Ishikawa (cell line): ENCODE measurements around the gene CALHM3.

ENCODE experiments used
- CEBPB ChIP-seq: IDR thresholded peaks from 2 replicates; pipeline ENCODE4 v1.6.1; 2012
- CREB1 ChIP-seq: IDR thresholded peaks from 2 replicates; pipeline ENCODE4 v1.6.1; 2012; ENCODE audit warnings: low read depth
- EGR1 ChIP-seq: IDR thresholded peaks from 2 replicates; pipeline ENCODE4 v1.6.1; 2012
- EP300 ChIP-seq: IDR thresholded peaks from 2 replicates; pipeline ENCODE4 v1.6.1; 2012; ENCODE audit warnings: borderline replicate concordance
- FOXM1 ChIP-seq: IDR thresholded peaks from 2 replicates; pipeline ENCODE4 v1.6.1; 2012; ENCODE audit warnings: low read depth, borderline replicate concordance
- MAX ChIP-seq: IDR thresholded peaks from 2 replicates; pipeline ENCODE4 v1.6.1; 2012
- NFIC ChIP-seq: IDR thresholded peaks from 2 replicates; pipeline ENCODE4 v1.6.1; 2012
- RAD21 ChIP-seq: IDR thresholded peaks from 2 replicates; pipeline ENCODE4 v1.6.1; 2012; ENCODE audit warnings: low read depth
- REST ChIP-seq: IDR thresholded peaks from 2 replicates; pipeline ENCODE4 v1.6.1; 2012; ENCODE audit warnings: low read depth, mild to moderate bottlenecking
- TAF1 ChIP-seq: IDR thresholded peaks from 2 replicates; pipeline ENCODE4 v1.6.1; 2012; ENCODE audit warnings: low read depth, mild to moderate bottlenecking
- TCF12 ChIP-seq: IDR thresholded peaks from 2 replicates; pipeline ENCODE4 v1.6.1; 2012; ENCODE audit warnings: low read depth
- TEAD4 ChIP-seq: IDR thresholded peaks from 2 replicates; pipeline ENCODE4 v1.6.1; 2012
- YY1 ChIP-seq: IDR thresholded peaks from 2 replicates; pipeline ENCODE4 v1.6.1; 2012; ENCODE audit warnings: low read depth
- ZBTB7A ChIP-seq: IDR thresholded peaks from 2 replicates; pipeline ENCODE4 v1.6.1; 2012; ENCODE audit warnings: low read depth
- TF ChIP-seq, protein P1 (sequence below): IDR thresholded peaks from 2 replicates; pipeline ENCODE4 v1.6.1; 2012

The CALHM3 gene

DNA sequence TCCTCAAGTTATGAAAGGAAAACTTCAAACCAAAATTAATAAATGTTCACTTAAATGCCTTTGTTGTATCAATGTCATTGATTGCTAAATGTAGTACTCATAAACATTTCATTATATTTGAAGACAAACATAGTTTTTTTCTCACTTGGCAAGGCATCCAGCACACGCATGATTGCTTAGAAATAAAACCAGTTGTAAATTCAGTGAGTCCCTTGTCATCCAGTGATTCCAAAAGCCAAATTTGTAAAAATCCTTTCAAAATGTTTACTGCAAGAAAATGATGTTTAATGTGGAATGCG lies 8.3 kb upstream of the CALHM3 start:
- TF ChIP-seq TEAD4 = no peak
- no peak for TF ChIP-seq EP300
- TF ChIP-seq EGR1 = no peak
- no peak for TF ChIP-seq YY1
- no peak for TF ChIP-seq CREB1
- no peak for TF ChIP-seq CEBPB
- TF ChIP-seq ZBTB7A = no peak
- no peak for TF ChIP-seq NFIC
- TF ChIP-seq RAD21 = no peak
- TF ChIP-seq MAX = no peak
- TF ChIP-seq TCF12 = no peak
- no peak for TF ChIP-seq FOXM1
- no peak for TF ChIP-seq REST
- TF ChIP-seq TAF1 = no peak
- TF ChIP-seq, protein P1, sequence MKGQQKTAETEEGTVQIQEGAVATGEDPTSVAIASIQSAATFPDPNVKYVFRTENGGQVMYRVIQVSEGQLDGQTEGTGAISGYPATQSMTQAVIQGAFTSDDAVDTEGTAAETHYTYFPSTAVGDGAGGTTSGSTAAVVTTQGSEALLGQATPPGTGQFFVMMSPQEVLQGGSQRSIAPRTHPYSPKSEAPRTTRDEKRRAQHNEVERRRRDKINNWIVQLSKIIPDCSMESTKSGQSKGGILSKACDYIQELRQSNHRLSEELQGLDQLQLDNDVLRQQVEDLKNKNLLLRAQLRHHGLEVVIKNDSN = no peak

GRCh38 chr10:103481974-103482531 lies 3.0 kb upstream of the CALHM3 start:
- TF ChIP-seq CREB1 (no peak), YY1 (no peak), FOXM1 (no peak), RAD21 (peak; percentile 58)
- TF ChIP-seq, protein P1 = no peak

DNA sequence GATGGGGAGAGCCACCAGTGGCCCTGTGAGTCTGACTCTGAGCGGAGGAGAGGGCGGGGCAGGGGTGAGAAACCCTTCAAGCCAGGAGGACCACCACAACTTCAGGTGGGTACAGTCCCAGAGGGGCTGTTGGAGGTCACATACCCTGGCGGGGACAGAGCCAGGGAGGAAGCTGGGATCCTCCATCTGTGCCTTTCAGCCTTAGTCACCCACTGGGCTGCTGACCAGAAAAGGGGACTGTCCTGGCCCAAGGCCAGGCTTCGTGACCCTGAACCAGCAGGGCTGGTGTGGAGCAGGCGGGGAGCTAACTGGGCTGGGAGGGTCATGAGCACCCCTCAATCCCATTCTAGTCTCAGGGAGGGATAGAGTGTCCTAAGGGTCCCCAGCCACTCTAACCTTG lies 1.5 kb upstream of the CALHM3 start:
- TF ChIP-seq TEAD4 (no peak), TAF1 (no peak), ZBTB7A (no peak), YY1 (no peak), RAD21 (no peak), EGR1 (no peak), NFIC (no peak), MAX (no peak), FOXM1 (no peak), CREB1 (no peak), CEBPB (no peak), TCF12 (no peak), REST (no peak), EP300 (no peak)
- TF ChIP-seq, protein P1 = no peak

DNA sequence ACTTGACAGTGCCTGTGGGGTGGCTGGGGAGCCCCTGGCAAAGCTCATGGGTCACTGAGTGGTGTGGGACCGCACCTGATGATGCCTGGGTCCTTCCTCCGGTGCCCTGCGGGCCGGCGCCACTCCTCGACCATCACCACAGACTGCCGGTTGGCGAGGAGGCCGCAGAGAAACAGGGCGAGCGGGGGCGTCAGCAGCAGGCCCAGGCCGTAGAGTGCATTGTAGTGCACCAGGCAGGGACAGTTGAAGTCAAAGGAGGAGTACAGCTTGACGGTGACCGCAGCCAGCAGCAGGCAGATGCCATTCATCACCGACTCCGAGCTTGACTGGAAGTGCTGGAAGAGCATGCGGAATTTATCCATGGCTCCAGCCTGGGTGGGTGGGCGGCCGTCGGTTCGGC lies 369 bp downstream of the CALHM3 start:
- TF ChIP-seq MAX = no peak
- TF ChIP-seq YY1 = no peak
- TF ChIP-seq REST = no peak
- TF ChIP-seq TCF12 = no peak
- TF ChIP-seq EGR1 = no peak
- no peak for TF ChIP-seq TAF1
- no peak for TF ChIP-seq RAD21
- no peak for TF ChIP-seq EP300
- no peak for TF ChIP-seq TEAD4
- TF ChIP-seq ZBTB7A = no peak
- TF ChIP-seq FOXM1 = no peak
- no peak for TF ChIP-seq NFIC
- TF ChIP-seq CREB1 = no peak
- TF ChIP-seq CEBPB = no peak
- TF ChIP-seq, protein P1 = no peak
